GM12873 (cell line): ENCODE measurements around the gene TARBP2.

Source experiments
- CTCF ChIP-seq: IDR thresholded peaks from 2 replicates; pipeline ENCODE4 v1.5.1; 2012; ENCODE audit warnings: low read depth, mild to moderate bottlenecking, moderate library complexity, low read length, control low read depth; ENCODE audit not compliant: insufficient read depth; ENCODE audit errors: missing control alignments

Gene TARBP2

GRCh38 chr12:53530061-53530460 is 29.0 kb downstream of the TARBP2 start:
- no peak for TF ChIP-seq CTCF

GRCh38 chr12:53530920-53531319 is 29.8 kb downstream of the TARBP2 start:
- no peak for TF ChIP-seq CTCF

GRCh38 chr12:53532021-53532420 is 30.9 kb downstream of the TARBP2 start:
- TF ChIP-seq CTCF: no peak

GRCh38 chr12:53532524-53533445 is 31.7 kb downstream of the TARBP2 start:
- no peak for TF ChIP-seq CTCF

- no peak for TF ChIP-seq CTCF
Observed at GRCh38 chr12:53533471-53533870, 32.4 kb downstream of the TARBP2 start.

- TF ChIP-seq CTCF: no peak
Observed at GRCh38 chr12:53536962-53537361, 35.9 kb downstream of the TARBP2 start.

GRCh38 chr12:53538209-53538689 is 37.2 kb downstream of the TARBP2 start:
- TF ChIP-seq CTCF: no peak
